Stromal cell of bone marrow (primary cell): ENCODE measurements around the gene ANKK1.

ENCODE experiments used
- DNase-seq: peaks from one replicate; pipeline ENCODE4 v3.0.0-alpha.2; 2012; ENCODE audit warnings: low read depth

ANKK1 gene

GRCh38 chr11:113377681-113378412, 9.7 kb upstream of the ANKK1 start:
- DNase-seq, result no peak

- no peak for DNase-seq
Observed at GRCh38 chr11:113378692-113379091, 8.9 kb upstream of the ANKK1 start.

- no peak for DNase-seq
Observed at GRCh38 chr11:113382121-113382520, 5.5 kb upstream of the ANKK1 start.

- peak; percentile 39 for DNase-seq
Observed at GRCh38 chr11:113384551-113384950, 3.0 kb upstream of the ANKK1 start.

GRCh38 chr11:113385749-113386148, 1.8 kb upstream of the ANKK1 start:
- DNase-seq, result no peak

- DNase-seq, result no peak
Observed at GRCh38 chr11:113386866-113387265, 713 bp upstream of the ANKK1 start.

- DNase-seq, result no peak
Observed at GRCh38 chr11:113389272-113389671, 1.7 kb downstream of the ANKK1 start.

GRCh38 chr11:113392236-113392921, 4.8 kb downstream of the ANKK1 start:
- DNase-seq, result no peak

- no peak for DNase-seq
Observed at GRCh38 chr11:113393501-113393985, 6.0 kb downstream of the ANKK1 start.

- DNase-seq, result no peak
Observed at GRCh38 chr11:113394919-113395318, 7.3 kb downstream of the ANKK1 start.

- DNase-seq, result no peak
Observed at GRCh38 chr11:113395782-113396336, 8.3 kb downstream of the ANKK1 start.

GRCh38 chr11:113396690-113397089, 9.1 kb downstream of the ANKK1 start:
- DNase-seq, result no peak

GRCh38 chr11:113397212-113397611, 9.6 kb downstream of the ANKK1 start:
- DNase-seq, result no peak

- no peak for DNase-seq
Observed at GRCh38 chr11:113397821-113398220, 10.2 kb downstream of the ANKK1 start.

- DNase-seq, result no peak
Observed at GRCh38 chr11:113398669-113399430, 11.3 kb downstream of the ANKK1 start.

GRCh38 chr11:113400631-113401230, 13.2 kb downstream of the ANKK1 start:
- DNase-seq, result no peak

GRCh38 chr11:113401718-113402117, 14.1 kb downstream of the ANKK1 start:
- DNase-seq, result no peak

- DNase-seq, result no peak
Observed at GRCh38 chr11:113404859-113405430, 17.4 kb downstream of the ANKK1 start.

- no peak for DNase-seq
Observed at GRCh38 chr11:113405724-113406478, 18.3 kb downstream of the ANKK1 start.

GRCh38 chr11:113407163-113407562, 19.6 kb downstream of the ANKK1 start:
- no peak for DNase-seq

- DNase-seq, result no peak
Observed at GRCh38 chr11:113408206-113408605, 20.6 kb downstream of the ANKK1 start.
